HepG2 (cell line): ENCODE measurements around the gene CEP55.

ENCODE experiments used
- ATF2 ChIP-seq: sonication (generic); formaldehyde crosslinking; IDR thresholded peaks from 2 replicates; pipeline ENCODE4 v1.4.0; 2020; ENCODE audit warnings: missing genetic modification reagents
- CTCF ChIP-seq: sonication (generic); formaldehyde crosslinking; IDR thresholded peaks from 2 replicates; pipeline ENCODE4 v1.5.0; 2020; ENCODE audit warnings: mild to moderate bottlenecking, missing genetic modification reagents, moderate library complexity
- DPF2 ChIP-seq: sonication (generic); formaldehyde crosslinking; IDR thresholded peaks from 2 replicates; pipeline ENCODE4 v1.4.0; 2020; ENCODE audit warnings: mild to moderate bottlenecking, low read depth, missing genetic modification reagents, borderline replicate concordance
- ESRRA ChIP-seq: sonication (generic); formaldehyde crosslinking; IDR thresholded peaks from 2 replicates; pipeline ENCODE4 v1.5.1; 2020; ENCODE audit warnings: mild to moderate bottlenecking, low read depth, missing genetic modification reagents
- IRF9 ChIP-seq: sonication (generic); formaldehyde crosslinking; IDR thresholded peaks from 2 replicates; pipeline ENCODE4 v1.8.0; 2022; ENCODE audit warnings: missing genetic modification reagents, mild to moderate bottlenecking, borderline replicate concordance
- MATR3 ChIP-seq: sonication (generic); formaldehyde crosslinking; IDR thresholded peaks from 2 replicates; pipeline ENCODE4 v1.4.0; 2020; ENCODE audit warnings: missing genetic modification reagents
- PBX3 ChIP-seq: sonication (generic); formaldehyde crosslinking; IDR thresholded peaks from 2 replicates; pipeline ENCODE4 v1.8.1; 2023; ENCODE audit warnings: missing genetic modification reagents, inconsistent platforms, borderline replicate concordance
- POLR2A ChIP-seq, 2 experiments: IDR thresholded peaks; 2 replicates each; pipeline ENCODE4 v1.6.1; 2011; ENCODE audit warnings: low read depth in 2 of 2, low read length in 2 of 2, mild to moderate bottlenecking in 1 of 2, moderate library complexity in 1 of 2; ENCODE audit not compliant: insufficient read depth in 1 of 2
- POLR2AphosphoS5 ChIP-seq: IDR thresholded peaks from 2 replicates; pipeline ENCODE4 v1.6.1; 2012; ENCODE audit warnings: low read depth, low read length
- SALL2 ChIP-seq: sonication (generic); formaldehyde crosslinking; IDR thresholded peaks from 2 replicates; pipeline ENCODE4 v1.8.1; 2023; ENCODE audit warnings: mild to moderate bottlenecking, missing genetic modification reagents, inconsistent platforms
- SNAPC5 ChIP-seq: sonication (generic); formaldehyde crosslinking; IDR thresholded peaks from 2 replicates; pipeline ENCODE4 v1.8.1; 2023; ENCODE audit warnings: mild to moderate bottlenecking, missing genetic modification reagents, borderline replicate concordance
- SP1 ChIP-seq, 2 experiments: fragments of 450-650 bp in 1 of 2; sonication (generic) in 1 of 2; formaldehyde crosslinking in 1 of 2; IDR thresholded peaks; 2 replicates each; pipeline versions ENCODE4 v1.4.0 to v1.6.1; 2016 to 2020; ENCODE audit warnings: missing genetic modification reagents in 1 of 2
- ZNF670 ChIP-seq: sonication (generic); formaldehyde crosslinking; IDR thresholded peaks from 2 replicates; pipeline ENCODE4 v1.8.0; 2022; ENCODE audit warnings: mild to moderate bottlenecking, missing genetic modification reagents, borderline replicate concordance
- ZSCAN5A ChIP-seq: sonication (generic); formaldehyde crosslinking; IDR thresholded peaks from 2 replicates; pipeline ENCODE4 v1.8.0; 2022; ENCODE audit warnings: mild to moderate bottlenecking, missing genetic modification reagents, borderline replicate concordance

GRCh38 chr10:93573051-93573909, 76.9 kb downstream of the CEP55 start:
- no peak for TF ChIP-seq ZNF670 (CRISPR knock-in tag)
- no peak for TF ChIP-seq POLR2AphosphoS5
- TF ChIP-seq ATF2 (CRISPR knock-in tag), result no peak
- no peak for TF ChIP-seq SALL2 (CRISPR knock-in tag)
- no peak for TF ChIP-seq POLR2A (IDR thresholded peaks at IDR 0.05; ENCODE audit: insufficient read depth in 1 of 2, low read depth in 2 of 2, low read length in 2 of 2)
- no peak for TF ChIP-seq SNAPC5 (CRISPR knock-in tag)
- no peak for TF ChIP-seq ESRRA (CRISPR knock-in tag)
- no peak for TF ChIP-seq CTCF
- TF ChIP-seq ZSCAN5A (CRISPR knock-in tag), result no peak
- TF ChIP-seq PBX3 (CRISPR knock-in tag), result no peak
- TF ChIP-seq SP1 (IDR thresholded peaks at IDR 0.05), result no peak
- no peak for TF ChIP-seq SP1 (CRISPR knock-in tag; IDR thresholded peaks at IDR 0.05)
- TF ChIP-seq DPF2 (CRISPR knock-in tag), result no peak
- TF ChIP-seq MATR3, result no peak
- TF ChIP-seq IRF9 (CRISPR knock-in tag), result no peak
